Tibial nerve (tissue), 3 donors: Measurements from ENCODE around the gene SMIM41.
A peak's percentile ranks its signal among the peaks of the same experiment; 100 is the strongest.

Source experiments
- CTCF ChIP-seq, 5 experiments: fragments of 200-600 bp in 3 of 5; fragments of 450-650 bp in 2 of 5; sonication (generic) in 3 of 5; IDR thresholded peaks; one replicate each; pipeline ENCODE4 v1.5.1; 2016 to 2019; ENCODE audit warnings: antibody characterized with exemption in 5 of 5, mild to moderate bottlenecking in 3 of 5, moderate library complexity in 2 of 5
- POLR2A ChIP-seq, 2 donors: fragments of 450-650 bp; IDR thresholded peaks; one replicate each; pipeline ENCODE4 v1.6.1; 2017; ENCODE audit warnings: antibody characterized with exemption in 2 of 2, mild to moderate bottlenecking in 2 of 2, moderate library complexity in 2 of 2

- TF ChIP-seq POLR2A (IDR thresholded peaks at IDR 0.05): peak in 1 of 2 donors; percentile 1
- no peak for TF ChIP-seq CTCF (IDR thresholded peaks at IDR 0.05)
These were observed 3.1 kb downstream of the SMIM41 start for GRCh38 chr12:52082669-52082987.
